HG03039 (cell line): ENCODE measurements around the gene IL12RB2.
"Not testable (repeated sequence)": the region's sequence is repeated elsewhere in the genome, so short reads cannot be mapped to it uniquely, and the experiment has no call there.

ENCODE experiments used
- ATAC-seq: cut with Tn5 transposase; IDR thresholded peaks from one replicate; pipeline ENCODE4 v1.9.1; 2021; ENCODE audit warnings: mild to moderate bottlenecking, moderate library complexity; ENCODE audit not compliant: unreplicated experiment

IL12RB2 gene

DNA sequence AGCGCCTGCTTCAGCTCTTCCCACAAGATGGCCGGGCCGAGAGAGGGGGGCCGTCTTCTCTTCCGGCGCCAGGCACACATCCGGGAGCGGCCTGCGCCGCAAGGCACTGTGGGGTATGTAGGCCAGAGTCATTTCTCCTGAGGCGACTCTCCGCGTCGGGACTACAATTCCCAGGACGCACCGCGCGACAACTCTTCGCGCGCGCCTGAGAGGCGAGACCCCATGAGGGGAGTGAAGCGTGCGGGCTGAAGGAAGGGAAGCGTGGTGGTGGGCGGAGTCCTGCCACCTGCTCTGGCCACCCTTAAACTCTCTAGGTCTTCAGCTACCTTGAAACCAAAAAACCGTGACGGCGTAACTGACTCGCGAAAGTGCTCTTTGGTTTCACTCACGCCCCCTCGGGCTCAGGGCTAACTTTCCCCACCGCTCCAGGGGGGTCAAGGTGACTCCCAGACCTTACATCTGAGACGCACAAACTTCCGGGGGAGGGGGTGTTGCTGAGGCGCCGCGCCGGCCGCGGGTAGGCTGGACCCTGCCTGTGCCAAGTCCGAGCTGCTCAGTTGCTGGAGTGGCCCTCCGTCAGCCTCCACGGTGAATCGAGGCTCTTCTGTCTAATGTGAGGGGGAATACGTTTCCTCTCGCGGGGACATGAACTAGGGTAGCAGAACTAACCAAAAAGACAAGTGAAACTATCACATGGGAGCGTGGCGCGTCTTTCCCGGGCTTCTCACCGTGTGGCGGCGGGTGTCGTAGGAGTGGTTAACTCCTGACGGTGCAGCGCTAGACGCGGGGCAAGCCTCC is 122.9 kb downstream of the IL12RB2 start, which contains the start of gene SERBP1:
SERBP1 (minus strand) TSS at position 45 of the 798 bp plus-strand sequence. CDS start 102 bp downstream, outside the sequence.
- peak; percentile 86 for ATAC-seq

DNA sequence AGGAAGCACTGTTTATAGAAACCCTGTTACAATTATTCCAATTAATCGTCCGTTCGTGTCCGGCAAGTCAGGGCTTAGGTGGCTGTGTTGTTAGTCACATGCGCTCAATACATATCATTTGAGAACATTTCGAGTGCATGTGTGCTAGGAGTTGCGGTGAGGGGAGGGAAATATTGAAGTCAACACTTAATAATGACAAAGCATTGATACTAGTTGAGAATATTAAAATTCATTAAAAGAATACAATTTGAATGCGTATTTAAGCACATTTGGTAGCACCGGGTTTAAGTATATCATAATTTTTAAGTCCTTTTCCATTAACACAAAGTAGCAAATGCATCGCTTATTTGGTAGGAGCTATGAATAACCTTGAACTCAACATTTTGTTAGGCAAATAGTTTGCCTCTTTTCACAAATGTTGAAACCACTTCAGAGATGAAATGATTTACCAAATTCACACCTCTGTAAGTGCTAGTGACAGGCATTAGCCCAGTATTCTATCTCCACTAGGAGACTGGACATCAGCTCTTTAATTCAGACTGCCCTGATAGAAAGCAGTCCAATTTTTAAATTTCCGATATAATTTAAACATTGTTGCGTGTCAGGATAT is 123.6 kb downstream of the IL12RB2 start:
- ATAC-seq = no peak

DNA sequence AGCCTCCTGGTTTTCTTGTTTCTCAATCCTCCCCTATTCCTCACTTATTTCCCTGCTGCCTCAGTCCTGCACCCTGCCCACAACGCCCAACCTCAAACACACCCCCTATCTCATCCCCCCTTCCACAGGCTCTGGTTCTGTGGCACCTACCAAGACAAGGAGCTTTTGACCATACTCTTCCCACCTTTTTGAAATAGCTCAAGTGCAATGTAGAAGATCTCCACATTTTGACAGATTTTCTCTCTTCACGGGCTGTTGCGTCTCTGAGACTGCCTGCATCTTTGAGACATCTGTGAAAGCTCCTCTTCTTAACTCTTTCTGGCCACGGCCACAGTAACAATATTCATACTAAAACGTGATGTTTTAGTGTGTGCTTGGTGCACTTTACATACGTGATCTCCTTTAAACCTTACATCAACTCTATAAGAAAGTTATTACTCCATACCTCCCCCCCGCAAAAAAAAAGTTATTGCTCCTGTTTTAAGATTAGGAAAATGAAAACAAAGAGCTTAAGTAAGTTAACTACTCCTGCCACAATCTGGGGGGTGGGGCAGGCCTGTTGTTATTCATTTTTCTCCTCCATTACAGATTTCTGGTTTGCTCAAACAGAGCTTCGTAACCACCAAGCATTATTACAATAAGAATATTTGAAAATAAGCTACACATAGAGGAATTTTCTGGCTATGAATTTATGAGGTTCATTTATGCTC is 124.4 kb downstream of the IL12RB2 start:
- ATAC-seq = no peak

DNA sequence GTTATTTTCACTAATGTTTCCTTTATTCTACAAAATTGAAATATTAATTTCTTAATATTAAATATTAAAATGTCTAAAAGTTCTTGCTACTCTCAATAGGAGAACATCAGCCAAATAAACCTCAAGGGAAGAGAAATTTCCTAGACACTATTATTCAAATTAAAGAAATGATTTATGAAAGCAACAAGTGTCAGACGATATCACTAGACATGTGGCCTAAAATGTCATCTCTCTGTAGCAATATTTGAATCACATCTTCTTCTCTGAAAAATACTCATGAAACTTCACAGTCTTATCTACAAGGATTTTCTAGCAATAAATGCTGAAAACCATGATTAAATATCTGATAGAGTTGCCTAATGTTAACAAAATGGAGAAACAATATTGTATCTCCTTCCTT is 125.1 kb downstream of the IL12RB2 start:
- no peak for ATAC-seq

DNA sequence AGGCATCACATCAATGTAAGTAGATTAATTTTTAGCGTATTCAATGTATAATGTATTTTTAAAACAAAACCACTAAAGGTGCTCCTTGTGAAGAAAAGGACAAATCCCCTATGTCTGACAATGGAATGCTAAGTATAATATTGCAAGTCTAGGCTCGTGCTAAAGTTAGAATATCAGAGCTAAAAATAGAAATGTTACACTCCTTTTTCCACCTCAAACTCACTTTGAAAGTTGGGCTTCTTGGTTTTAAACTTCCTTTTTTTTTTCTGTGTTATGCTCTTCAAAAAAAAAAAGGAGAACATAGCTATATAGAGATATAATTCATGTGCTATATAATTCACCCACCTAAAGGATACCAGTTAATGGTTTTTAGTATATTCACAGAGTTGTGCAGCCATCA is 126.2 kb downstream of the IL12RB2 start:
- ATAC-seq = no peak

DNA sequence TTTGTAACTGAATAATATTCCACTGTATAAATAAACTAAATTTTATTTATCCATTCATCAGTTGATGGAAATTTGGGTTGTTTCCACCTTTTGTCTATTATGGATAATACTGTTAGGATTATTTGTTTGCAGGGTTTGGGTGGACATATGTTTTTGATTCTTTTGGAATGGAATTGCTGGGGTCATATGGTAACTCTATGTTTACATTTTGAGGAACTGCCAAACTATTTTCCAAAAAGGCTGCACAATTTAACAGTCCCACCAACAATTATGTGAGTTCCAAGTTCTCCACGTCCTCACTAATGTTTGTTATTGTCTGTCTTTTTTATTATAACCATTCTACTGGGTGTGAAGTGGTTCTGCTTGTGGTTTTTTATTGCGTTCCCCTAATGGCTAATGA is 126.8 kb downstream of the IL12RB2 start:
- no peak for ATAC-seq

DNA sequence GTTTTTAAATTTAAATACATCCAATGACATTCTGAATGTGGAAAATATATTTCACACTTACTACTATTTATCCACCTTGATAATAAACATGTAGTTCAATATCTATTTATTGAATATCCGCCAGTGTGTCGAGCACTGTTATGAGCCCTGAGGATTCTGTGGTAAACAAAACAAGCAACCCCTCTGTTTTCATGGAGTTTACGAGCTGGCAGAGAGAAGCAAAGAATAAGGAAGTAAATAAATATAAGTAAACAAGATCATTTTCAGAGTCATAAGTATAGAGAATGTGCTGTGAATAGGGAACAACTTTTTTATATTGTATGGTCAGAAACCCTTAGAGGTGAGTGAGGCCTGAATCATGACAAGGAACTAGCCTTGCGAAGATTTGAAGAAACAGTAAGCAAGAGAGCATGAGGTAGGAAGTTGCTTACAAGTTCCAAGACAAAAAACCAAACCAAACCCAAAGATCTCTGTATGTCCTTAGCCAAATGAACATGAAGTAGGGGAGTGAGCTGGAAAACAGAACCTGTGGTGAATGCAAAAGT is 128.9 kb downstream of the IL12RB2 start:
- no peak for ATAC-seq

DNA sequence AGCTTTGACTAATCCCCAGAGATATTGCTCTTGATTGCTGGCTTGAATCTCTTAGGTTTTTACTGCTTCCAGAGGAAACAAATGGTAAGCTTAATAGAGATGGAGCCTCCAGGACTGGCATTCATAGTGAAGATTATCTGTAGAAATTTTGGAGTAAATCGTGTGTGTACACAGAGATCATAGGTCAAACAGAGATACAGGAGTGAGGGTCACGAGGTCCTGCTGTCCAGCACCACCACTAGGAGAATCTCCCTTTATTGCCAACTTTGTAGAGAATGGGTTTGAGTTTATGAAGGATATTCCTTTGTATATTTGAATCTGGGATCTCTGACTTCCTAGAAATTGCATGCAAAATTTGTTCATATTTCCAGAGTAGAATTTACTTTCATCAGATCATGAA is 130.3 kb downstream of the IL12RB2 start:
- no peak for ATAC-seq

DNA sequence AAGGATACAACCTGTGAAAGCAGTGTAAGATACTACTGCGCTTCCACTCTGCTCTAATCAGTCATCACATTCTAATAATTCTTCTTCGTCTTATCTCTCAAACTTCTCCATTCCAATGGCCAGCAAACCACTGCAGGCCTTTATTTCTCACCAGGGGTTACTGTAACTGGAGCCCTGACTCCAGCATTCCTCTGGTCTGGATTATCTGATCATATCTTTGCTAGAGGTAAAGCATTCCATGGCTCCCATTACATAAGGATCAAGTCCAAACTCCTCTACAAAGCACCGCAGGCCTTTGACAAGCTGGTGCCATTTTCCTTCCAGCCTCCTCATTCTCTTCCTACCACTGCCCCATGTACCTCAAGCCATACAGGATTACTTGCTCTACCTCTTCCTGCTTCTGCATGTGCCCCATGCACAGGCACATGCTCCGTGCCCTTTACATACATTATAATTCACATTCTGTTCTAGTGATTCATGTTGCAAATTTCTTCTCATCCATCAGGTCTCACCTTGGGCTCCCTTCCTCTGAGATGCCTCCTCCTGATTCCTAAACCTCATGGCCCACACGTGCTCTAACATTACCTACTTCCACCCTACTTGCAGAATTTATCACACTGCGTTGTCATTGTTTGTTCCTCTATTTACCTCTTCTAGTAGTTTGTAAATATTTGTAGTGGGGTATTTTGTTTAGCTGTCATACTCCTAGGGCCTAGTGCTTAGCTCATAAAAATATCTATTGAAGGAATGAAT is 131.8 kb downstream of the IL12RB2 start:
- ATAC-seq = no peak

DNA sequence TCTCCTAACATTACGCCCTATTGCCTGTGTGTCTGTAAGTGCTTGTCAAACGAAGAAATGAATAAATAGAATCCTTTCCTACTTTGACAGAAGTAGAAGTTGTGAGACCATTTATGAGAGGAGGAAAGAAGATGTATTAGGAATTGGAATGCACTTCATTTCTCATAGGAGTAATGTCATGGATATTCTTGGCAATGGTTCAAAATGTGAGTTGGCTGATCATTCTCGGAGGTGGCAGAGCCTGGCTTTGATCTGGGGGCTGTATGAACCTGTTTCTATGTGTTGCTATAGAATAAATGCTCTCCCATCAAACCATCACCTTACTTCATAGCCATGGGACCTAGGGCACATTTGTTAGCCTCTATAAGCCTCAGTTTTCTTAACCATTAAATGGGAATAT is 132.7 kb downstream of the IL12RB2 start:
- ATAC-seq = no peak

DNA sequence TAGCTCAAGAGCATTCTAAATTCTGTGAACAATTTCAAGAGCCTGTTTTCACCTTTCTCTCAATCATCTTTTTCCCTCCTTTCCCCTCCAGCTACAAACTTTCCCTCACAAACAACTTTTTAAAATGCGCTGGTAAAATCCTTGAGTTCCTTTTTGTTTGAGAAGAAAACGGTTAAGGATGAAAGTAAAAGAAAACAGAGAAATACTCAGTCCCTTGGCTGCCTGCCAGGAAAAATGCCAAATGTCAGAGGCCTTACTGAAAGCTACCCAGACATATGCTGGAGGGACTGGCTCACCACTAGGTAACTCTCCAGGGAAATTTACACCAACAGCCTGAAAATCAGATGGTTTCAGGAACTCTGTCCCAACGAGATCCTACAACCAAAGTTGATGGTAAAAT is 133.5 kb downstream of the IL12RB2 start:
- no peak for ATAC-seq

DNA sequence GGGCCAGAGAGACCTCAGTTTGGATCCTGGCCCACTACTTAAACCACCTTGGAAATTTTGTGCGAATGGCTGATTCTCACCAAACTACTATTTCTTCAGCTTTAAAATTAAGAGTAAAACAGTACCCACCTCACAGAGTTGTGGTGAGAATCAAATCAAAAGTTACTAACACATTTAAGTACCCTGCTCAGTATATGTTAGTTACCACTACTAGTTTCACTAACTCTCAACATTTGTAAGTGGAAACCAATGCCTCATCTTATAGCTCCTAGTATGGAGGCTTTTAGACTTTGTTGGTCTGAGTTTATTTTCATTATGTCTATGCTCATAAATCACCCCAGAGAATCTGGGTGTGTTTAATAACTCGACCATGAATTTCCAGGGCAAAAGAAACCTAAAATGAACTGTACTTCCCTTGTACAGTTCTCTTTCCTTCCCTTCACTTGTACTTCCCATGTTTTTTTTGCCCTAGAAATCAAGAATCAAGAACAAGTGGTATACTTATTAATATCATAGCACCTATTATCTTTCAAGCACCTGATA is 134.1 kb downstream of the IL12RB2 start:
- no peak for ATAC-seq

DNA sequence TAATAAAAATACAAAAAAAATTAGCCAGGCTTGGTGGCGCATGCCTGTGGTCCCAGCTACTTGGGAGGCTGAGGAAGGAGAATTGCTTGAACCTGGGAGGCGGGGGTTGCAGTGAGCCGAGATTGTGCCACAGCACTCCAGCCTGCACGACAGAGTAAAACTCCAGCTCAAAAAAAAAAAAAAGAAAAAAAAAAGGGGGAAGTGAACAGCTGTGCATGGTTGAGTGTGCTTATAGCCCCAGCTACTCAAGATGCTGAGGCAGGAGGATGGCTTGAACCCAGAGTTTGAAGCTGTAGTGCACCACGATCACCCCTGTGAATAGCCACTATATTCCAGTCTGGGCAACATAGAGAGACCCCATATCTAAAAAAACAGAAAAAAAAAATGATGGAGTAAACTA is 138.3 kb downstream of the IL12RB2 start:
- not testable (repeated sequence) for ATAC-seq
